DMS153 treated with DMSO at 0.1 percent for 48 hours (cell line): ENCODE data around the gene EVPL.
"Not testable (repeated sequence)": the region's sequence is repeated elsewhere in the genome, so short reads cannot be mapped to it uniquely, and the experiment has no call there.

Source experiments
- DNase-seq: peaks from one replicate; lab custom pipeline; 2025; ENCODE audit not compliant: unreplicated experiment; lab: John Stamatoyannopoulos, UW

EVPL gene

DNA sequence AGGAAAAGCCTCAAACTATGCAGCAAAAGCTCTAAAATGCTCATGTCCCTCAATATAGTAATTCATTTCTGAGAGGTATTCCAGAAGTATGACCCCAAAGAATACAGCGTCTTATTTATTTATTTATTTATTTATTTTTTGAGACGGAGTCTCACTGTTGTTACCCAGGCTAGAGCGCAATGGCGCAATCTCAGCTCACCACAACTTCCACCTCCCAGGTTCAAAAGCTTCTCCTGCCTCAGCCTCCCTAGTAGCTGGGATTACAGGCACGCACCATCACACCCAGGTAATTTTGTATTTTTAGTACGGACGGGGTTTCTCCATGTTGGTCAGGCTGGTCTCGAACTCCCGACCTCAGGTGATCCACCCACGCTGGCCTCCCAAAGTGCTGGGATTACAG is 58.1 kb downstream of the EVPL start:
- DNase-seq: not testable (repeated sequence)

DNA sequence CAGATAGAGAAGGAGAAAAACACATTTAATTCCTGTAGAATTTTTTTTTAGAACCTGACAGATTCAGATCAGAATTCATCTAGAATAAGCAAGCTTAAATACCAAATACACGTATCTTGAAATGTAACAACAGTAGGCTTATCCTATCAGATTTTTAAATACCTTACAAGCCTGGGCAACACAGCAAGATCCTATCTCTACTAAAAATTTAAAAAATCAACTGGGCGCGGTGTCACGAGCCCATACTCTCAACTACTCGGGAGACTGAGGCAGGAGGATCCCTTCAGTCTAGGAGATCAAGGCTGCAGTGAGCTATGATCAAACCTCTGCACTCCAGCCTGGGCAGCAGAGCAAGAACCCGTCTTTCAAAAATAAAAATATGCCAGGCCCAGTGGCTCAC is 61.6 kb downstream of the EVPL start:
- DNase-seq: no peak

DNA sequence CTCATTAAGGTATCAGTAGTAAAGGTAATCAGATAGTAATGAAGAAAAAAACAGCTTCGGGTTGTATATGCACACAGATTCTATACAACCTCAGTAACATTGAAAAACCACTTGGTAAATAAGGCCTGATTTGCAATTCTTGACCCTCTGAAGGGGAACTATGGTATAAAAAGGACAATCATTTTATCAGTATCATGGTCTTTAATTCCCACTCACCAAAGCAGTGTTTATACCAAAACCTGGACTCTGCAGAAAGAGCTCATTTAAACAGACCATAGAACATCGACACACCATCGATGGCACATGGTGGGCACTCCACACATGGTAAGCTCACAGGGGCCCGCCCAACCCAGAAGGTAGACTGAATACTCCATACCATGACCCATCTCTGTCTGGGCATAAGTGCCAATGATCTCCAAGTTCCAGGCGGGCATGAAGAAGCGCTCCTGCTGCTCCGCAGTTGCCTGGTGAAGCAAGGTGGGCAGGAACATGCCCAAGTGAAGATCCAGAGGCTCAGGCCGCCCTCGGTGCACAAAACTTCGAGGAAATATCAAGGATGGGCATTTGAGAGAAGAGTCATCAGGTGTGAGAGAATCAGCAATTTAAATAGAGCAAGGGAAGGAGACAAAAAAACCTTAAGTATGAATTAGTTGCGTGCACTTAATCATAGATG is 67.1 kb downstream of the EVPL start:
- no peak for DNase-seq

DNA sequence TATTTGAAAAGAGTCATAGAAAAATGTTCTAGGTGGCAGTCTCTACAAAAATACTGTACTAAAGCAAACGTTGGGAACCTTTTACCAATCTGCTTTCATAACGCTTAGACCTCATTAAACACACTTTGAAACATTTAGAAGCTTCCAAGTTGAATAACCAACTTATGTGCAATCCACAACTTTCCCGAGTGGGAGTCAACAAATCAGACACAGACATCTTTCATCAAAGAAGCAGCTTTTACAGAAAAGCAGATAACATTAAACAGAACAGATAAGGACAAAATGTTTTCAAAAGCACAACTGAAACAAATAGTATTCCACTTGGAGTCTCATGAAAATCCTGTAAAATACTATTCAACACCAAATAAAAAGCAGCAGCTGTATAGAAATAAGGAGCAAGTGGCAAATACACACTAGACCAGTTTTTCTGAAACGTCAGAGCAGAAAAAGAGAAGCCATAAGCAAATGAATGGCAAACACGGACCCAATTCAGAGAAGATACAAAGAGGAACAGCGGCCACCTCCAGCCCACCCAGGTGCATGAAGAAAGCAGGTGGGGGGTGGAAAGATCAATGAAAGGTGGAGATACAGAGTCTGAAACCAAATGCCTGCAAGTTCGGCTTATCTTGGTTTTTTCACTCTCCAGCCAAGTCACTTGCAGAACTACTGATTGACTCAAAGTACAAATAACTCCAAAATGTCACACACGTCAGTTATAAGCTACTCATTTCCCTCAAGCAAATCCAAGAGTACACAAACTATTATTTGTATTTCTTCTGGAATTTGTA is 67.9 kb downstream of the EVPL start:
- no peak for DNase-seq
